GM21529 (cell line): ENCODE measurements around the gene PCDH12.
A peak's percentile ranks its signal among the peaks of the same experiment; 100 is the strongest.
"Not testable (repeated sequence)": the region's sequence is repeated elsewhere in the genome, so short reads cannot be mapped to it uniquely, and the experiment has no call there.

ENCODE experiments used
- ATAC-seq: cut with Tn5 transposase; IDR thresholded peaks from one replicate; pipeline ENCODE4 v1.9.1; 2021; ENCODE audit not compliant: unreplicated experiment

Gene PCDH12

DNA sequence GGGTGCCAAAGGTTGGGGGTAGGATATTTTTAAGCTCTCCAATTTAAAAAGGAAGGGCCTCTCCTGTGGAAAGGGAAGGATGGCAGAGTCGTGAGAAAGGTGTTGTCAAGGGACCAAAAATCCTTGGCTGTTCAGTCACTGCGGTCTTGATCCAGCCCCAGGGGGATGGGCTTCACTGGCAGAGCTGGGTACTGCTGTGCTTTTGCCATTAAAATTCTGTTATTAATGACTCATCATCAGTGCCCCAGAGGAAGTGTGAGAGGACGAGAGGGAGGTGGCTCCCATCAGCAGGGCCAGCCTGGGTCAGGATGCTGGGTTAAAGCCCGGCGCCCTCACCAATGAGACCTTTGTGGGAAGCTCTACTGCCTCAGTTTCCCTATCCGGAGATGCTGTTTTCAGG, 16.7 kb downstream of the PCDH12 start:
- ATAC-seq, result no peak

DNA sequence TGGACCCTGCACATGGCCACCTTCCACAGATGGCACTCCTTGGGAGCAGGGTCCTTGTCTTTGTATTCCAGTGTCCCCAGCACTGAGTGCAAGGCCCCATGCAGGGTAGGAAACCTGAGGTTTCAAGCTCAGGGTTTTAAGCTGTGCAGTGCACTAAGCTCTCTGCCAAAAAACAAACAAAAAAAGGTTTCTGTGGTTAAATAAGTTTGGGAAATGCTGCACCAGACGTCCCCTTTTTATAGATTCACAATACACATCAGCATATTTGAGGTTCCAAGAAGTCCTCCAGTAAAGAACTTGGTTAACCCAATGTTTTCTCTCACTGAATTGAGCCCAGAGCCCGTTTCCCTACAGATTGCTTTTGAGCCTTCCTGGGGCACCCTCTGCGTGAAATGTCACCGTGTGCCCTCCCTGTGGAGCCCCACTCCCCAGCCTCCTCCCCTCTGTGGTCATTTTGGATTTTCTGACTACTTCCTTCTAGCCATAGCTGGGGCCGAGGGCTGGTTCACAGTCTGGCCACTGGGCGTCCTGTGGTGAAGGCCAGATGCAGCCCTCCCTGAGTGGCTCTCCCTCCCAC, 17.2 kb downstream of the PCDH12 start:
- no peak for ATAC-seq

DNA sequence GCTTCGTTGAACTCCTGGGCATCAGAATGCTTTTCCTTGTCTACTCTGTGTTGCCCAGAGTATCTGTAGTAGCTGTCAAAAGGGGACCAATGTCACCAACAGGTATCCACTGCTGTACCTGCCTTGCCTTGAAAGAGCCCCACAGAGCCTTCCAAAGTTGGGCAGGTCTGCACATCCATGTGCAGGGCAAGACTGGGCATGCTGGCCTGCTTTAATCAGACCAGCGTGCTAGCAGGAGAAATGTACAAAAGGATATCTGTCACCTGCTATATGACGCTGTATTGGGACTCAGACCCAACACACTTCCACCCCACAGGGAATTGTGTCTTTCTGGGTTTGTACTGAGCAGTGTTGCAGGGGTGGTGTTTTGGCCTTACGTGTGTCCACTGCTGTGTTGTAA, 22.5 kb downstream of the PCDH12 start:
- no peak for ATAC-seq

DNA sequence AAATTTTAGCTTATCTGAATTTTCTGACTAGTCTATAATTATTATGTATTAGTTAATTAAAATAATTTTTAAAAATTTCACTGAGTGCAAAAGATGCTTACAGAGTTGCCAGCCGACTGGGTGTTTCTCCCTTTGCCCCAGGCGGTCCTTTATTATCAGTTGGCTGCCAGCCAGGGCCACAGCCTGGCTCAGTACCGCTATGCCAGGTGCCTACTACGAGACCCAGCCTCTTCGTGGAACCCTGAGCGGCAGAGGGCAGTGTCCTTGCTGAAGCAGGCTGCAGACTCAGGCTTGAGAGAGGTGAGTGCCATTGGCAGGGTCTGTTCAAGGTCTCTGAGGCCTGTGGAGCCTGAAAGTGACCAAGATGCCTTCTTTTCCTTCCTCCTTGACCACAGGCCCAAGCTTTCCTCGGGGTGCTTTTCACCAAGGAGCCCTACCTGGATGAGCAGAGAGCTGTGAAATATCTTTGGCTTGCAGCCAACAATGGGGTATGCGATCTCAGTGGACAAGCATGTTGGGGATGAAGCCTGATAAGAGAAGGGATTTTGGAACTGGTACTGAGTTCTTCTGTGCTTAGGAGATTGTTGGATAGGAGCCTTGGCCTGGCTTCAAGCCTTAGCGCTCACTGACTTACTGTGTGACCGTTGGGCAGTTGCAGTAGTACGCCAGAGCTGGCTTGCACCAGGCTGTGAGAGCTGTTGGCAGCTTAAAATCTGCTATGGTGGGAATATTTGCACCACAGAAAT, 23.7 kb downstream of the PCDH12 start:
- no peak for ATAC-seq

DNA sequence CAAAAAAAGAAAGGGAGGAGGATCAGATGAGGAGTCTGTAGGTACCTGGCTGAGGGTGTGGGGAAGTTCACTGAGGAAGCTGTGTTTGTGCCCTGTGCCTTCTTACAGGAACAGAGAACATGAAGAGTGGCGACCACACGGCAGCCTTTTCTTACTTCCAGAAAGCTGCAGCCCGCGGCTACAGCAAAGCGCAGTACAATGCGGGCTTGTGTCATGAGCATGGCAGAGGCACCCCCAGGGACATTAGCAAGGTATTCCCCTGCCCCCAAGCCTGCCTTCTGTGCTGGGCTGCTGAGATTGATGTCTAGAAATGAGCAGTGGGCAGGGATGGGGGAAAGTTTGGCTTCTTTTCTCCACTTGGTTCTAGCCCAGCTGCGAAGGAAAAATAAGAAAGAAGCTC, 24.9 kb downstream of the PCDH12 start:
- ATAC-seq, result no peak

DNA sequence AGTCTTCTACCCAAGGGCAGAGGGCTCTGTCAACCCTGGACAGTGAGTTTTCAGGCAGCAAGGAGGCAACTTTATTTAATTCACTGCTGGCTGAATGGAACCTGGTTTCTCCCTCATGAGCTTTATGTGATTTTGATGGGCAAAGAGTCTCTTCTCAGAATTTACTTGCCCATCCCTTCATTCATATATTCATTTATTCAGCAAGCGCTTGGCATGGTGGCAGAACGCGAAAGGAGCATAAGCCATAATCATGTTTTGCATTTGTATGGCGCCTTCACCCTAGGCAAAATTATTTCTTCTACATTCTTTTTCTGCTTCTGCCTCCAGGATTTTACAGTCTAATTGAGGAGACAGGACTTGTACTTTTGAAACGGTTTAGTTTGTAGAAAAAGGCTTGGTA, 26.3 kb downstream of the PCDH12 start:
- no peak for ATAC-seq

DNA sequence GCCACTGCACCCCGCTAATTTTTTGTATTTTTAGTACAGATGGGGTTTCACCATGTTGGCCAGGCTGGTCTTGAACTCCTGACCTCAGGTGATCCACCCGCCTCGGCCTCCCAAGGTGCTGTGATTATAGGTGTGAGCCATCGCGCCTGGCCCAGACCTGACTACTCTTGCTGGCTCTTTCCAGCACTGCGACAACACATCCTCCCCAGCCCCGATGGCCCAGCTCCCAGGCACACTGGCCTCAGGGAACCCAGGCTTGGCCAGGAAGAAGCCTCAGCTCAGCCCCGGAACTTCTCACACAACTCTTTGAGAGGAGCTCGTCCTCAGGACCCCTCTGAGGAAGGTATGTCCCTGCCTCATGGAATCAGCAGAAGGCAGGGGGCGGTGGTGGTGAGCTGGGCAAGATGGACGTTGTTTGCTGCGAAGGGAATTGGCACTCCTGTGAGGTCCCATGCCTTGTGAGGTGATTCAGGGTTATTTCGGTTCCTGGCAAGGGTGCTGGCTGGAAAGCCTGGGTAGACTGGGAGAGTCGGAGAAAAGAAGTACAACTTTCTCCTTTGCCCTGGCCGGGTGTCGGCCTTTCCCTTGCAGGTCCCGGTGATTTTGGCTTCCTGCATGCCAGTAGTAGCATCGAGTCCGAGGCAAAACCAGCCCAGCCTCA, 28.5 kb downstream of the PCDH12 start:
- ATAC-seq, result no peak

DNA sequence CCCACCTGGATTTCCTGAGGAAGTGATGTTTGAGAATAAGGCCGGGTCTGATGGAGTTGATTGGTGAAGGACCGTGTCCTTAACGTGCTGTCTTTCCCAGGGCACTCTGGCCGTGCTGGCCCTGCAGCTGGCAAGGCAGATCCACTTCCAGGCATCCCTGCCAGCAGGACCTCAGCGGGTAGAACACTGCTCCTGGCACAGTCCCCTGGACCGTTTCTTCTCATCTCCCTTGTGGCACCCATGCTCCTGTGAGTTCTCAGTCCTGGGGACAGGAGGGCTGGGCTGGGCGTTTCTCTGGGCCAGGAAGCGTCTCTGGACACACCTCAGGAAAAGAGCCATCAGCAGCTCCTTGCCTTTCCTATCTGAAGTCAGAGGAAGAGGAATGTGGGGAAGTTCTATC, 30.0 kb downstream of the PCDH12 start:
- no peak for ATAC-seq

DNA sequence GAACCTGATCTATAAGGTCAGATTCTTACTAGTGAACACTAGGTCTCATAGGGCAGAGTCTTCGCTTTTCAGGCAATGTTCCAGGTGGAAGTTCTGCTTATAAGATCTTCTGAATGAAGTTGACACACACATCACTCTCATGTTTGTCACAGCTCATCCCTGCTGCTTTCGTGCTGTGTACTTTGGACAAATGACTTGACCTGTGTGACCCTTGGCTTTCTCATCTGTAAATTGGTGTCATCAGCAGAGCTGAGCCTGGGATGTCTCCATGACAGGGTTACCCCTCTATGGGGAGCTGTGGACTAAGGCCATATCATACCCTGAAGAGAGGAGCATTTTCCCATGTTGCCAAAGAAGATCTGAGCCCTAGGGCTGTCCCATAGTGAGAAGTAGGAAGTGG, 31.6 kb downstream of the PCDH12 start:
- no peak for ATAC-seq

DNA sequence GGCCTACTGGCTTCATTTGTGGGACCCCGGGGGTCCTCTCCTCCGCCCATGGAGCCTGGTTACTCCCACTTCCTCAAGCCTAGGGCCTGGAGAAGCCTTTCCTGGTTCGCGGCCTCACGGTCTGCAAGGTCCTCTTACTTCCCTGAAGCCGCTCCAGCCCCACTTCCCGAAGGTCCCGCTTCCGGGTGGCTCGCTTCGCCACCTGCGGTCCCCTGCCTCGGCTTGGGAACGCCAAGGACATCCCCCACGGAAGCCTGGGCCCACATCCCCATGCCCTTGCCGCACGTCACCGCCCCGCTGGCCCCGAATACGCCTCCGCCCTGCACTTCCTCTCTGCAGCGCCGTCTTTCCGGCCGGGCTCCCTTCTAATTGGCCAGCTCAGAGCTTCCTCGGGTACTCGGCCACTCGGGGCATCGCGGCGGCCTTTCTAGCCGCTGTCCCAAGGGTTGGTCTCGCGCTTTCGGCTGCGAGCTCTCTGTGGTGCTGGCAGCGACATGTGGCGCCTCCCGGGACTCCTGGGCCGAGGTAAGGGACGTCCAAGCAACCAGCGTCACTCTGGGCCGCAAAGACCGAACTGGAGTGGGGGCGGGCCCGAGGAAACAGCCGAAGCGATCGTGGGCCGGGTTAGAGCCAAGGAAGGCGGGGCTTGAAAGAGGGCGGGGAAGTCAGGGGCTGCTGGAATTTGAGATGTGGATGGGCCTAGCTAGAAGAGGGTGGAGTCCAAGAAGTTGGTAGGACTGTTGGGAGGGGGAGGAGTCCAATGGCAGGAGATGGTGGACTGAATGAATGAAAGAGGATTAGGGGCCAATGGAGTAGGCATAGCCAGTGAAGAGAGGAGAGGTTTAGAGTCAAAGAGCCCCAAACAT, 34.3 kb downstream of the PCDH12 start, which contains the start of gene DELE1:
DELE1 (plus strand) TSS at position 424 of the 866 bp plus-strand sequence; CDS start at position 495, 71 bp downstream.
- peak; percentile 98 for ATAC-seq

DNA sequence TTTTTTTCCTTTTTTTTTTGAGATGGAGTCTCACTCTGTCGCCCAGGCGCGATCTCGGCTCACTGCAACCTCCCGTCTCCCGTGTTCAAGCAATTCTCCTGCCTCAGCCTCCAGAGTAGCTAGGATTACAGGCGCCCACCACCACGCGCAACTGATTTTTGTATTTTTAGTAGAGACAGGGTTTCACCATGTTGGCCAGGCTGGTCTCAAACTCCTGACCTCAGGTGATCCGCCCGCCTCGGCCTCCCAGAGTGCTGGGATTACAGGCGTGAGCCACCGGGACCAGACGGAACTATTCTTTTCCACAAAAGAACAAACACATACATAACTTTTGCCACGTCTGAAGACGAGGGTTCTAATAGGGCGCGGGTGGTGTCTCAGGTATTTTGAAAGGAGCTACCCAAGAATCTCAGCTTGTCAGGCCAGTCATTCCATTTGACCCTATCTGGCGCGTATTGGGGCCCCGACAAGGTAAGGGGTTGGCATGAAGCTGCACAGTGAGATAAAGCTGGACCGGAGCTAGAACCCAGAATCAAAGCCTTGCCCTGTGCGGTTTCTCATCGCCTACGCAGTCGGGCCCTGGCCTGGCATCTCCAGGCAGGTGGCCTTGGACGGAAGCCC, 35.1 kb downstream of the PCDH12 start:
- ATAC-seq, result not testable (repeated sequence)

DNA sequence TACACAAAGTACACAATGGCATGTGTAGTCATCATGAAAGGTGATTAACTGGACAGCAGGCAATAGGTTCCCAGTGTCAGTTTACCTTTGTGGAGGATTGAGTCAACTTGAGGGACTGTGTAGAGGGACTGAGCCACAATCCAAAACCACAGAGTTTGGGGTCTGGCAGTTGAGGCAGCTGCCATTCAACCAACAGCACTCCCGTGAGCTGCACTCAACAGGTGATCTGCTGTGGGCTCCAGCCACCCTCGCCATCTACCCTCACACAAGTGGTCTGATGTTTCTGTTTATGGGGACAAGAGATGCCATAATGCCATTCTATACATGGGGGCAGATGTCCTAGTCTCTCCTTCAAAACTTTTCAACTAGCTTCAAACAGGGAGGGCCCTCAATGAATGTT, 37.2 kb downstream of the PCDH12 start:
- no peak for ATAC-seq

DNA sequence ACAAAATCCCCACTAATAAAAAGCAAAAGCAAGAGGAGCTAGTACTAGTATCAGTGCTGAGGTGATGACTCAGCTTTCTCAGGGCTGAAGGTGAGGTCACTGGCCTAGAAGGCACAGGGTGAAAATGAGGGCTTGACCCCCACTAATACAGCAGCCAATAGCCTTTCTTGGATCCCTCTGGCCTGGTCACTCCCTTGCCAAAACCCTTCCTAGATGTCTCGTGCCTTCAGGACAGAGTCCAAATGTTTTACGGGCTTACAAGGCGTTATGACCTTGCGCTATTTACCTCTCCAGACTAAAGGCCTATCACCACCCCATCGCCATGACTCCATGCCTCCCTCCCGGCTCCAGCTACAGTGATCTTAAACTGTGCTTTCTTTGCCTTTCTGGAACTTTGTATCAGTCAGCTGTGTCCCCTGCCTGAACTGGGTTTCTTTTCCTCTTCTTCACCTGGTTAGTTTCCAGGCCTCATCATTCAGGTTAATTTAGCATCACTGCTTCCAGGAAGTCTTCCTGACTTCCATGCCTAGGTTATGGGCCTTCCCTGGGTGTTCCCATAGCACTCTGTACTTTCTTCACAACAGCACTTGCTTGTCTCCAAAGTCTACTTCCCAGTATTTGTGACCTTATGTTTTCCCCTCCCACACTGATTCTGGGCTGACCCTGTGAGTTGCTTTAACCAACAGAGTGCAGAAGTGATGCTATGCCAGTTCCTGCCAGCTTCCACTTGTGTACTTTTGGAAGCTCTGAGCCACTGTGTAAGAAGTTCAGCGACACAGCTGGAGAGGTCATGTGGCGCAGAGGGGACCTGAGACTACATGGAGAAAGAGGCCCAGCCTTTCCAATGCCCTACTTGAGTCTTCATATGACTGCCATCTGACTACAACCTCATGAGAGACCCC, 38.5 kb downstream of the PCDH12 start:
- ATAC-seq, result no peak

DNA sequence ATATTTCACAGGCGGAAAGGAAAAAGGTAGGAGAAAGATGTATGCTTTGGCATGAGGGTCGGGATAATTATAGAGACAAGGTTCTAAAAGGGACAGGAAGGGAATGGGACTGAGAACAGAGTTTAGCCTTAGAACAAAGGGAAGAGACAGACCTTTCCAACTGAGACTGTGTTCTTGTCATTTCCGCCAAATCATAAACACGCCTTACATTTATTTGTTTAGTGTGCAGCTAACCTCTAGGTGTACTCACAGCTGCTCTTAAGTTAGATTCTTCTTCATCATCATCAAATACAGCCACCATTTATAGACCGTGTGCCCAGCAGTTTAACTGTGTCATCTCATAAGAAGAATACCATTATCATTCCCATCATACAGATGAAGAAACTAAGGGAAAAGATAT, 40.2 kb downstream of the PCDH12 start:
- ATAC-seq, result no peak

DNA sequence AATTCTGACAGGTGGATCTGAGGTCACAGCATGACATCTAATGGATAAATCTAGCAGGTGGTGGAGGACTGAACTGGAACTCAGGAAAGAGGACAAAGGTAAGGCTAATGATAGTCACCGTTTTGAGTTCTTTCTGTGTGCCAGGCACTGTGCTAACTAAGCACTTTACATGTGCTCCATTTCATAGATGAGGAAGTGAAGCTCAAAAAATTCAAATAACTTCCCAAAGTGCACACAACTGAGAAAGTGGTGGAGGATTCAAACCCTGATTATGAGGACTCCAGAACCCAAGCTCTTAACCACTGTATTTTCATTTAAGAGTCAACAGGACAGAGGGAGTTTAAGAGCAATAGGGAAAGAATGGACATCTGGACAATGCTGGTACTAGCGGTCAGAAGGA, 41.5 kb downstream of the PCDH12 start:
- peak; percentile 45 for ATAC-seq

DNA sequence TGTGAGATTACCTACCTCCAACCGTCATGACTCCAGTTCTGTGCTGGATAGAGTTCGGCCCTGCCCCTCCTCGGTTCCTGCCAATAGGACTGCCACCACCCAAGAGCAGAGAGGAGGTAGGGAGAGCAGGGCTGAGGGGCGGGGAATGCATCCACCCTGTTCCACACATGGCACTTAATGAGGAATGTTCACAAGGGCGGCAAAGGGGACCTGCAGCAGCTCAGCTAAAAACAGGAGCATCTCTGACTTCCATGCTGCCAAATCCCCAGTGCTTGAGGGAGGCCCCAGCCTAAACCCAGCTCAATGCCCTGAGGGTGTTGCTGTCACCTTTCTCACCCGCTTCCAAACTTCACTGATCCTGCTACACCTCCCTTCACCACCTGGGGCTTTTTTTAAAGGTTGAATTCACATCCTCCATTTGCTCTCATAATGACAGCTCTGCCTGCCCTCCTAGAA, 42.1 kb downstream of the PCDH12 start:
- ATAC-seq, result no peak

DNA sequence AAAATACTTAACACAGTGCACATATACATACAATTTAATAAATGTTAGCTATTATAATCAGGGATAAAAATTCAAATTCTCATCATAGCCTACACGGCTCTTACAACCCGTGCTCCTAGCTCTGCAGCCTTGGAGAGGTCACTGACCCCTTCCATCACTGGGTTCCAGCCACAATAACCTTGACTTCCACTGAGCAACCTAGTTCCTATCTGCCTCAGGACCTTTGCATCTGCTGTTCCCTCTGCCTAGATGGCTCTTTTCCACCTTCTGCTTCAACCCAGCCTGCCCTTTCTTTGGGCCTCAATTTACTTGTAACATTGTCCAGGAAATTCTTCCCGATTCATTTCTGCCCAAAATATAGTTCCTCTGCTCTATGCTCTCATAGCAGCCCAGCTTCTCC, 43.2 kb downstream of the PCDH12 start:
- no peak for ATAC-seq

DNA sequence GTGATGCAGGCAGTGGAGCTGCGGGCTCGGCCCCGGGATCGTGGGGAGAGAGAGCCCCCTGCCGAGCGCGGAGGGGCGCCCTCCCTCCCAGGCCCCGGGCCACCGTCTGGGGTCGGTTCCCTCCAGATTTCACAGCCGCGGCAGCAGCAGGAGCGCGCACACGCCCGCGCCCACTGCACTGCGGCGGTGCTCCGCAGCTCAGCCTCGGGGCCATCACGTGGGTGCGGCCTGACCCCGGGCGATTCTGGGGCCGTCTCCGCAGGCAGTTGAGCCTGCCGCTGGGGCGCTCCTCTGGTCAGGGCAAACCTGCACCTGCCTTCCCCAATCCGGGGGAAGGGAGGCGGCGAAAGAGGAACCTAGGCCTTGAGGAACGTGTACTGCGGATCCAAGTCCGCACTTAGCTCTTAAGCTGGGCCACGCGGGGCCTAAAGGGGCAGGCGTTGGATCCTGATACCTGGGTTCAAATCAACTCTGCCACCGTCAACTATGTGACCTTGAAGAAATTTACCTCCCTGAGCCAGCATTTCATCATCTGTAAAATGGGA, 43.7 kb downstream of the PCDH12 start:
- peak; percentile 77 for ATAC-seq

DNA sequence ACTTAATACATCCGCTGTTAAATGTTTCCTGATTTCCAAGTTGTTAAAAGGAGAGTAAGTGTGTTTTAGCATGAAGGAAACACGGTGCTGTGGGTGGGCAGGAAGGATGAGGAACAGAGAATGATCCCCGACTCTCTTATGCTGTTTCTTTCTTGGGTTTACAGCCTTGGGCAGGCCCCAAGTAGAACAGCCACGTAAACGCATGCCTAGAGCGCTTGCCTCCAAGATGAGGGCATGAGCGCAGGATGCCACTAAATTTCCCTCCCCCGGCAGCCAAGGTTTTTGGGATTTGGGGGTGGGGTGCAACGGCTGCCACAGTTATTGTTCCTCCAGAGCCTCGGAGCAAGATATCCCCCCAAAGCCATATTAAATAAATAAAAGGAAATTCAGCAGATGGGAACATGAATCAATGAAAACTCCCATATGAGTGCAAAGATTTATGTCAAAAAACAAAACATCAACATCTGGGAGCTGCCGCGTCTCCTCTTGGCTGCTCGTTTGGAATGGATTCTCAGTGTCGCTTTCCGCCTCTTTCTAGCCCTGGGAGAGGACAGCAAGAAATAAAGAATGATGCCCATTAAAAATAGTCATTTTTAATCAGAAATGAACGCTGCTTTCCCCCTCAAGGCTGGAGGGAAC, 44.3 kb downstream of the PCDH12 start:
- no peak for ATAC-seq
